Cardiac septum (tissue), 1 donor: ENCODE measurements around the gene SLC2A14. TPM values are rescaled to one million over a fixed set of nuclear protein-coding genes. Genes with fewer than 3 reads are reported as not detected.
"Not testable (repeated sequence)": the region's sequence is repeated elsewhere in the genome, so short reads cannot be mapped to it uniquely, and the experiment has no call there.

Experiments used
- DNase-seq: peaks from one replicate; pipeline ENCODE4 v3.0.0-alpha.2; 2020; ENCODE audit warnings: low spot score
- intact Hi-C: fragments of 100-400 bp; cut with DNase I; formaldehyde crosslinking; loops from one replicate; pipeline ENCODE4 v1.14.0; 2022
- total RNA-seq: library from RNA; stranded (reverse); fragmentation: NEBNext Ultra II Directional; extraction: Animal tissue kit (Norgen Biotek cat#: 25700); gene quantifications from one replicate; pipeline ENCODE4 v1.2.1, GENCODE V29; 2021
- donor health status: DM: no; HTN: no; CAD: no.

Gene SLC2A14
- total RNA-seq, 1 donor from 2014 or later = 0.51 TPM

DNA sequence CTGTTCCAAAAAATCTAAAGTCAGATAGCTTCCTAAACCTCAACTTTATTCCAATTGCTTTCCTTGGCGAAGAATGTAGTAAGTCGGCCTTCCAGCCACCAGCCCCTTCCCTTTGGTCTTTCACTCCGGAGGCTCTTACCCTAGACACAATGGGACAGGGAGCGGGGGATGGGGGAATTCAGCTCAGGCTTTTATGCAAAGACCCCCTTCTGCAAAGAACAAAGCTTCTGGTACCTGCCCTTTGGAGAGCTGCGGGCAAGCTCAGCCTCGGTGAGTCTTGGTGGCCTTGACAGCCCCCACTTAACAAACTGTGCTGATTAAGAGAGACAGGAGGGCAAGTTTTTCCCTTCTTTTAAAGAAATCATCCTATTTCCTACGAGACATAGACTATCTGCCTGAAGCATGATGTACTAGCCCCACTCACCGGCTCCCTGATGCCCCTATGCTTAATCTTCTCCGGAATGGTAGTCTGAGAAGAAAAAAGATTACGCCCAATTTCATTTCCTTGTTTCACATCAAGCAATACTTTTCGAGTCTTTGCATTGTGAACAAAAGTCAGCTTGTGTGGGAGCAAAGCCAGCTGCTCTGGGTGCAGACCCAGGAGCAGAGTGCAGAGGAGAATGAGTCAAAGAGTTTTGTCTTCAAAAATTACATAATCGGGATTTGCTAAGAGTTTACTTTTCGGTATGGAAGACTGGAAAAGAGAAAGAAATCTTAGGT is 85.0 kb downstream of the SLC2A14 start:
- intact Hi-C loops = no loop called here
- no peak for DNase-seq

DNA sequence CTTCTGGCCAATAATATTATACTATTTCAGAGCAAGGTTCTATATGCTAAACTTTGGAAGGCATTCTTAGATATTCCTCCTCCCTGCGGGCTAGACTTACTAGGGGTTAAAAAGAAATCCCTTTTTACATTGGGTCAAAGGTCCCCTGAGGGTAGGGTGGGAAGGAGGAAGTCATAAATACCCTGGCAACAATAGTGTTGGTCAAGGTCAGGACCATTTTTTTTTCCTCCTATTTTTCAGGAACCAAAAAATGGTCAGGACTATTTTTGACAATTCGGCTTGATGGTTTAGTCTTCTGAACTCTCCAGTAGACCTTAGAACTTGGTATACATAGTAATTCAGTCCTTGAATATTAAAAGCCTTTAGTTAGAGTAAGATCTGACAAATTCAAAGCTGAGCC is 88.0 kb downstream of the SLC2A14 start:
- intact Hi-C loops = no loop called here
- DNase-seq = no peak

GRCh38 chr12:7783433-7783832 is 89.3 kb downstream of the SLC2A14 start:
- DNase-seq, intact Hi-C loops: not testable (repeated sequence)

- DNase-seq = no peak
- intact Hi-C loops = no loop called here
Observed at GRCh38 chr12:7782055-7782454, 90.7 kb downstream of the SLC2A14 start.

- intact Hi-C loops = no loop called here
- DNase-seq = no peak
Observed at GRCh38 chr12:7781274-7781673, 91.4 kb downstream of the SLC2A14 start.

DNA sequence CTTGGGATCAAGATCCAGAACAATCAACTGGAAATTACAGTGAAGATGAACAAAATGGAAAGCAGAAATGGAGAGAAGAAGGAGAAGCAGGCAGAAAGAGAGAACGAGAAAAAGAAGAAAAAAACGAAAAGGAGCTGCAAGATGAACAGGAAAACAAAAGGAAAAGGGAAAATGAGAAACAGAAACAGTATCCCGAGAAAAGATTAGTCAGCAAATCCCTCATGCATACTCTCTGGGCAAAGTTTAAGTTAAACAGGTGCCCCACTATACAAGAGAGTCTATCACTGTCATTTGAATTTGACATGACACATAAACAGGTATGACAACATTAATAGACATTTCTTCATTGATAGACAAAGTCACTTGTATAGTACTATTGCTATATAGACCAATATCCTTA is 102.7 kb downstream of the SLC2A14 start:
- no peak for DNase-seq
- intact Hi-C loops = no loop called here

Other genes starting within 250 kb of the SLC2A14 start
- not detected for gene APOBEC1, start 207.0 kb downstream of the SLC2A14 start, total RNA-seq
- gene GDF3, start 177.1 kb downstream of the SLC2A14 start, total RNA-seq = 0.46 TPM
- gene DPPA3, start 161.5 kb downstream of the SLC2A14 start, total RNA-seq = not detected
- not detected for gene CLEC4C, start 125.5 kb downstream of the SLC2A14 start, total RNA-seq
- gene NANOGNB, start 107.7 kb downstream of the SLC2A14 start, total RNA-seq = not detected
- gene NANOG, start 83.5 kb downstream of the SLC2A14 start, total RNA-seq = not detected
- gene SLC2A3, start 63.3 kb upstream of the SLC2A14 start, total RNA-seq = 23.5 TPM
- 25.1 TPM for gene FOXJ2, start 159.8 kb upstream of the SLC2A14 start, total RNA-seq
- gene C3AR1, start 193.4 kb upstream of the SLC2A14 start, total RNA-seq = 4.2 TPM
- gene NECAP1, start 209.4 kb upstream of the SLC2A14 start, total RNA-seq = 19.0 TPM